ENCODE data around the gene PIK3C2G.
A peak's percentile ranks its signal among the peaks of the same experiment; 100 is the strongest.
"Not testable (repeated sequence)": the region's sequence is repeated elsewhere in the genome, so short reads cannot be mapped to it uniquely, and the experiment has no call there.

Gene PIK3C2G

GRCh38 chr12:18462442-18462841 lies 201.1 kb downstream of the PIK3C2G start:
- intact Hi-C loops (cut with DNase I): no loop called here
- DNase-seq: no peak

DNA sequence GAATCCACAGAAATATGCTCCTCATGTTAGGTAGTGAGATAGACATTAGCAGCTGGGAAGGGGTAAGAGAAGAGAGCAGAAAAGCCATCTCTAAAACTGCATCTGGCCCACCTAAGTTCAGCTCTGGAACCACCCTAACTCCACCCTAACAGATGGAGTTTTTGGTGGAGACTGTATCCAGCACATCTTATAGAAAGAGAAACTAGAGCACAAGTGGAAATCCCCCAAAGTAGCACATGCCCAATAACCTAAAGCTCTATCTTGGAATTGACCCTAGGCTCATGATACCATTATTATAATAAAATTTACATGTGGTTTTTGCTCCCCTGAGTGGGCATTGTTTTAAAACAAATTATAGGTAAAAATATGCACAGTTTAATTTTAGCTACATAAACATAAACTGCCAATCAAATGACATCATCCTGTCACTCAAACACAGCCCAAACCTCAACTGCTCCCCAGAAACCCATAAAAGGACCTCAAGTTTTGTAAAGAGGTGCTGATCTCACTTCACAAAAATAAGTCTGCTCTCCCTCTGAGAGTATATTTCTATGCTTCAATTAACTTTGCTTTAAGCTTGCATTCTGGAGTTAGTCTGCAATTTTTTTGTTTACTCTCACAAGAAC lies 206.4 kb downstream of the PIK3C2G start:
- intact Hi-C loops (cut with DNase I): no loop called here
- DNase-seq: no peak

GRCh38 chr12:18468246-18469075 lies 207.1 kb downstream of the PIK3C2G start:
- intact Hi-C loops (cut with DNase I): no loop called here
- DNase-seq: no peak

- intact Hi-C loops (cut with DNase I): no loop called here
- no peak for DNase-seq
Observed at GRCh38 chr12:18470251-18470650, 208.9 kb downstream of the PIK3C2G start.

DNA sequence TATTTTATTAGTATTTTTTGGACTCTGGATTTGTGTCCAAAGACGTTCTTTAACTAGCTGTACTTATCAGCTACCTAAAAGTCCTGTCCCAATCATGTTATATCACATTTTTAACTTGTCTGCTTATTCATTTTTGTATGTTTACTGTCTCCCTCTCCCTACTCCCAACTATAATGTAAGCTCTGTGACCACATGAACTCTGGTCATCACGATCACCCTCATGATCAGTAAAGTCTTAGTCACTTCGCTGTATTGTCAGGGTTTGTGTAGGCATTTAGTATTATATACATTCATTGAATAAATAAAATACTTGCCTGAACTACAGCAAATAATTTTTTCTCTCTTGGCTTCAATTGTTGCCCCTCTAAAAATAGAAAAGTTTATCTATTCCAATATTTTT lies 211.0 kb downstream of the PIK3C2G start:
- intact Hi-C loops (cut with DNase I): no loop called here
- DNase-seq: no peak

GRCh38 chr12:18472806-18473205 lies 211.5 kb downstream of the PIK3C2G start:
- no peak for DNase-seq

GRCh38 chr12:18476861-18477260 lies 215.5 kb downstream of the PIK3C2G start:
- DNase-seq: no peak
- intact Hi-C loops (cut with DNase I): no loop called here

More at GRCh38 chr12:18472806-18473205, 211.5 kb downstream of the PIK3C2G start:
- intact Hi-C loops (cut with DNase I): no loop called here

- intact Hi-C loops (cut with DNase I): no loop called here
- no peak for DNase-seq
Observed at GRCh38 chr12:18479256-18479655, 217.9 kb downstream of the PIK3C2G start.

DNA sequence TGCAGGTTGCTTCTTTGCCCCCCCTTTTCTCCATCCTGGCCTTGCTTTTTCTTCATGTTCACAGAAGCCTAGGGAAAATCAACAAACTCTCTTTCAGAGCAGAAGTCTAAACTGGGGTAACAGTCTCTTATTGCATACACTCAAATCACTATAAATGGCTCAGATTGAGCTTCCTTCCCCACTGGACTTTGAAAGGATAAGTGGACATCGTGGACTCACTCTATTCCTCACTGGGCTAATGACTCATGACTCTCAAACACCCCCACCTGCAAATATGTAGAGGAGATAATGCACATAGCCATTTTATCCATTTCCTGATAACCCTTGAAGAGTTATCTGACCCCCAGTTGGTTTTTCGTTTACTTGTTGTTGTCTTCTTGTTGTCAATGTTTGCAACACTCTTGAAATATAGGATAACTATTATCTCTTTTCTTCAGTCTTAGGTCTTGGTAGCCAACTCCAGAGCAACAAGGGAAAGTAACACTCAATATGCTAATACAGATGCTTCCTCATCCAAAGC lies 221.3 kb downstream of the PIK3C2G start:
- intact Hi-C loops (cut with DNase I): no loop called here

GRCh38 chr12:18483698-18484325 lies 222.5 kb downstream of the PIK3C2G start:
- intact Hi-C loops (cut with DNase I): no loop called here
- peak in 4 of 10 donors; percentile 14 to 58 (median 39) for DNase-seq

More for the DNA sequence above, 221.3 kb downstream of the PIK3C2G start:
- DNase-seq: no peak

DNA sequence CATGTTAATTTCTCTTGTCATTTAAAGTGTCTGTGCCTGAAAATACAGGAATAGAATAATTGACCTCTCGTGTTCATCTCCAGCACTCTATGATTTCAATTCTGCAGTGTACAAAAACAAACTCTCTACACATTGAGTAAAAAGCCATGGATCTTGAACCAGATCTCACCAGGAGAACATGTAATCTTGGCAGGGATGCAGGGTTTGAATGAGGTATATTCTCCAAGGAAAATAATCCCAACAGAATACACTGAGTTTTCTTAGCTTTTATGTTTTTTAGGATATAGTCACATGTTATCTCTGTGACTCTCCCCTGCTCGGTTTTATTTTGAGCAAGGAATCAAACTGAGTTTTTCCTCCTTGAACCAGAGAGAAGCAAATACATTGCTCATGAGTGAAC lies 224.7 kb downstream of the PIK3C2G start:
- intact Hi-C loops (cut with DNase I): no loop called here
- no peak for DNase-seq

DNA sequence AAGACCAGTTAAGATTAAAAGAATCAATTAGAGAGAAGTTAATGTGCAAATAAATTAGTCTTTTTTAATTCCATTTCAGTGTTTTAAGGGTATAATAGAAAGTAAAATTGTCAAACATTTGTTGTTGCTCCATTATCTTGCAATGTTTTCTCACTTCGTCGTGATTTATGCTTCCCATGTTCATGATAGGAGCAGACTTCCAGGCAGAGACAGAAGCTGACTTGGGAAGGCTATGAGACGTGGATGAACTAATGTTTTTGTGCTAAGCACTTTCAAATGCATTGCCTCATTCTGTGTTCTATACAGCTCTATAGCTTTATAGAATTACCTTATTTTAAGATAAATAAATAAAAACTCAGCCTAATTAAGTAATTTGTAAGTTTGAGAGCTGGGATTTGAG lies 226.2 kb downstream of the PIK3C2G start:
- no peak for DNase-seq
- intact Hi-C loops (cut with DNase I): no loop called here

GRCh38 chr12:18492372-18493025 lies 231.2 kb downstream of the PIK3C2G start:
- intact Hi-C loops (cut with DNase I): no loop called here
- peak in 2 of 10 donors; percentile 62 to 72 for DNase-seq

GRCh38 chr12:18496156-18496555 lies 234.8 kb downstream of the PIK3C2G start:
- no peak for DNase-seq
- intact Hi-C loops (cut with DNase I): no loop called here

DNA sequence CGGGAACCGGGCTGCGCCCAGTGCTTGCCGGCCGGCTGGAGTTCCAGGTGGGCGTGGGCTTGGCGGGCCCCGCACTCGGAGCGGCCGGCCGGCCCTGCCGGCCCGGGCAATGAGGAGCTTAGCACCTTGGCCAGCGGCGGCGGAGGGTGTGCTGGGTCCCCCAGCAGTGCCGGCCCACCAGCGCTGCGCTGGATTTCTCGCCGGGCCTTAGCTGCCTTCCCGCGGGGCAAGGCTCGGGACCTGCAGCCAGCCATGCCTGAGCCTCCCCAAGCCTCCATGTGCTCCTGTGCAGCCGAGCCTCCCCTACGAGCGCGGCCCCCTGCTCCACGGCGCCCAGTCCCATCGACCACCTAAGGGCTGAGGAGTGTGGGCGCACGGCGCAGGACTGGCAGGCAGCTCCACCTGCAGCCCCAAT lies 238.8 kb downstream of the PIK3C2G start:
- intact Hi-C loops (cut with DNase I): not testable (repeated sequence)
- DNase-seq: peak in 3 of 10 donors; percentile 51 to 78 (median 63)

DNA sequence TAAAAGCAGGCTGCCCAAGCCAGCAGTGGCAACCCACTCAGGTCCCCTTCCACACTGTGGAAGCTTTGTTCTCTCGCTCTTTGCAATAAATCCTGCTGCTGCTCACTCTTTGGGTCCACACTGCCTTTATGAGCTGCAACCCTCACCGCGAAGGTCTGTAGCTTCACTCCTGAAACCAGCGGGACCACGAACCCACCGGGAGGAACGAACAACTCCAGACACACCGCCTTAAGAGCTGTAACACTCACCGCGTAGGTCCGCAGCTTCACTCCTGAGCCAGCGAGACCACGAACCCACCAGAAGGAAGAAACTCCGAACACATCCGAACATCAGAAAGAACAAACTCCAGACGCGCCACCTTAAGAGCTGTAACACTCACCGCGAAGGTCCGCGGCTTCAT lies 239.4 kb downstream of the PIK3C2G start:
- intact Hi-C loops (cut with DNase I): not testable (repeated sequence)
- peak in 3 of 10 donors; percentile 16 to 63 (median 62) for DNase-seq

DNA sequence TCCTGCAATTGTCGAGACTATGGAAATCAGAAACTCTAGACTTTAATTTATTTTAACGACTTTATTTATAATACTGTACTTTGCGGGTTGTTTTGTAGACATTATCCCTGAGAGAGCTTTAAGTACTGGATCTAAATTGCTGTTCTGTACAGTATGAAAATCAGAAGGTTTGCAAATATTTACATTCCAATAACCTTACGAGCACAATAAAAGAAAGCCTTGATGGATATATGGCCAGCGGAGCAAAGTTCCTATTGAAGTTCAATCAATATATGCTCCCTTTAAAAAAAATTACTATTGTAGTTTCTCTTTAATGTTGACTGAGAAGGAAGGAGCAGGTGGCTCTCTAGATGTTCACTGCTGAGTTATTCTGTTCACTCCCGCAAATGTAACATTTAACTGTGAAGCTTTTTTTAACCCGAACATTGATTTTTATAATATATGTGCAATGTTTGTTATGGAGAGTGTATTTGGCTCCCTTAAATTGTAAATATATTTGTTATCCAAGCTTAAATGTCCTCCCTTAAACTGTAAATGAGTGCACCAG lies 241.2 kb downstream of the PIK3C2G start:
- intact Hi-C loops (cut with DNase I): no loop called here
- DNase-seq: no peak

- intact Hi-C loops (cut with DNase I): no loop called here
- DNase-seq: peak in 1 of 10 donors; percentile 67
Observed at GRCh38 chr12:18521461-18521860, 260.1 kb downstream of the PIK3C2G start.

GRCh38 chr12:18522806-18523205 lies 261.5 kb downstream of the PIK3C2G start:
- no peak for DNase-seq
- intact Hi-C loops (cut with DNase I): no loop called here

- not testable (repeated sequence) for DNase-seq
Observed at GRCh38 chr12:18542497-18542896, 281.2 kb downstream of the PIK3C2G start.

More at GRCh38 chr12:18542497-18542896, 281.2 kb downstream of the PIK3C2G start:
- intact Hi-C loops (cut with DNase I): not testable (repeated sequence)

All from posterior cingulate gyrus (tissue), 11 donors.